HepG2 (cell line): Measurements from ENCODE around the gene ARMH3. TPM values are rescaled to one million over a fixed set of nuclear protein-coding genes. Genes with fewer than 3 reads are reported as not detected.
A peak's percentile ranks its signal among the peaks of the same experiment; 100 is the strongest.

ENCODE experiments used
- ATF6 ChIP-seq: sonication (generic); formaldehyde crosslinking; conservative IDR thresholded peaks from 2 replicates; pipeline ENCODE4 v1.4.0; 2020; ENCODE audit warnings: missing genetic modification reagents
- ELF1 ChIP-seq: sonication (generic); formaldehyde crosslinking; IDR thresholded peaks from 2 replicates; pipeline ENCODE4 v1.4.0; 2020; ENCODE audit warnings: missing genetic modification reagents
- ELF3 ChIP-seq: IDR thresholded peaks from 2 replicates; pipeline ENCODE4 v1.6.1; 2016; ENCODE audit warnings: missing genetic modification reagents, missing compliant biosample characterization
- FOXK2 ChIP-seq: fragments of 450-650 bp; IDR thresholded peaks from 2 replicates; pipeline ENCODE4 v1.6.1; 2016
- HIVEP1 ChIP-seq: sonication (generic); formaldehyde crosslinking; IDR thresholded peaks from 2 replicates; pipeline ENCODE4 v1.4.0; 2020; ENCODE audit warnings: mild to moderate bottlenecking, missing genetic modification reagents
- IRX3 ChIP-seq: sonication (generic); formaldehyde crosslinking; IDR thresholded peaks from 2 replicates; pipeline ENCODE4 v1.8.1; 2023; ENCODE audit warnings: mild to moderate bottlenecking, low read depth, missing genetic modification reagents, borderline replicate concordance
- KLF9 ChIP-seq: IDR thresholded peaks from 2 replicates; pipeline ENCODE4 v1.6.1; 2016; ENCODE audit warnings: low read depth
- MXD3 ChIP-seq: IDR thresholded peaks from 2 replicates; pipeline ENCODE4 v1.6.1; 2016; ENCODE audit warnings: mild to moderate bottlenecking, missing biosample characterization, missing genetic modification reagents
- PREB ChIP-seq: sonication (generic); formaldehyde crosslinking; IDR thresholded peaks from 2 replicates; pipeline ENCODE4 v1.4.0; 2020; ENCODE audit warnings: missing genetic modification reagents
- RARA ChIP-seq: IDR thresholded peaks from 2 replicates; pipeline ENCODE4 v1.6.1; 2016; ENCODE audit warnings: missing genetic modification reagents, missing compliant biosample characterization
- RBAK ChIP-seq: sonication (generic); formaldehyde crosslinking; IDR thresholded peaks from 2 replicates; pipeline ENCODE4 v1.5.1; 2020; ENCODE audit warnings: mild to moderate bottlenecking, missing genetic modification reagents
- SCMH1 ChIP-seq: sonication (generic); formaldehyde crosslinking; IDR thresholded peaks from 2 replicates; pipeline ENCODE4 v1.9.0; 2021; ENCODE audit warnings: missing genetic modification reagents, mild to moderate bottlenecking, borderline replicate concordance
- SMARCE1 ChIP-seq: fragments of 450-650 bp; IDR thresholded peaks from 2 replicates; pipeline ENCODE4 v1.6.1; 2017; ENCODE audit warnings: borderline replicate concordance
- TARDBP ChIP-seq: sonication (generic); formaldehyde crosslinking; IDR thresholded peaks from 2 replicates; pipeline ENCODE4 v1.8.0; 2022; ENCODE audit warnings: mild to moderate bottlenecking, missing genetic modification reagents
- TFDP1 ChIP-seq: IDR thresholded peaks from 2 replicates; pipeline ENCODE4 v1.6.1; 2016; ENCODE audit warnings: missing compliant biosample characterization, missing genetic modification reagents, borderline replicate concordance
- ZBTB21 ChIP-seq: sonication (generic); formaldehyde crosslinking; IDR thresholded peaks from 2 replicates; pipeline ENCODE4 v1.4.0; 2020; ENCODE audit warnings: missing genetic modification reagents
- ZBTB46 ChIP-seq: sonication (generic); formaldehyde crosslinking; IDR thresholded peaks from 2 replicates; pipeline ENCODE4 v1.4.0; 2020; ENCODE audit warnings: mild to moderate bottlenecking, missing genetic modification reagents, borderline replicate concordance
- ZBTB7A ChIP-seq: sonication (generic); formaldehyde crosslinking; IDR thresholded peaks from 2 replicates; pipeline ENCODE4 v1.8.0; 2022; ENCODE audit warnings: mild to moderate bottlenecking, missing genetic modification reagents
- ZNF451 ChIP-seq: sonication (generic); formaldehyde crosslinking; IDR thresholded peaks from 2 replicates; pipeline ENCODE4 v1.5.0; 2020; ENCODE audit warnings: mild to moderate bottlenecking, missing genetic modification reagents
- ZNF530 ChIP-seq: sonication (generic); formaldehyde crosslinking; IDR thresholded peaks from 2 replicates; pipeline ENCODE4 v1.5.0; 2020; ENCODE audit warnings: low read depth, mild to moderate bottlenecking, missing genetic modification reagents
- ZNF605 ChIP-seq: sonication (generic); formaldehyde crosslinking; IDR thresholded peaks from 2 replicates; pipeline ENCODE4 v1.8.0; 2022; ENCODE audit warnings: mild to moderate bottlenecking, missing genetic modification reagents
- ZNF691 ChIP-seq: sonication (generic); formaldehyde crosslinking; IDR thresholded peaks from 2 replicates; pipeline ENCODE4 v1.4.0; 2020; ENCODE audit warnings: missing genetic modification reagents, low read depth, mild to moderate bottlenecking, borderline replicate concordance
- ZSCAN25 ChIP-seq: sonication (generic); formaldehyde crosslinking; IDR thresholded peaks from 2 replicates; pipeline ENCODE4 v1.8.0; 2022; ENCODE audit warnings: mild to moderate bottlenecking, missing genetic modification reagents
- polyA plus RNA-seq, 8 experiments: library from polyadenylated mRNA; depleted of rRNA in 3 of 8; stranded (reverse) in 7 of 8; unstranded in 1 of 8; fragments of >200 nt; fragmentation: Illumina TruSeq in 4 of 8; extraction: Trizol in 4 of 8; gene quantifications; 2 replicates each; pipeline versions ENCODE4 v1.2.1 to v1.2.3, GENCODE V29; 2011 to 2016; ENCODE audit warnings: low read depth in 4 of 8, missing spikeins in 1 of 8, mixed read lengths in 1 of 8; ENCODE audit not compliant: insufficient read depth in 1 of 8
- total RNA-seq, 5 experiments: library from RNA; depleted of rRNA; stranded (reverse); fragments of >200 nt; fragmentation: Illumina TruSeq; extraction: Trizol; gene quantifications; 2 replicates each; pipeline ENCODE4 v1.2.3, GENCODE V29; 2016; ENCODE audit warnings: low read depth in 1 of 5

Gene ARMH3
- total and polyA plus RNA-seq, 2 of the 13 experiments (the other 11 are each of a cell fraction or from before 2014, with no cell fraction given), result 8.4 to 16.9 TPM

GRCh38 chr10:102055647-102056419, at the start of gene ARMH3 (continued):
- TF ChIP-seq ZNF605, result peak; percentile 77; the same call in 1 of the 2 replicates
- TF ChIP-seq ZNF530, result no peak
- TF ChIP-seq ATF6, result no peak
- peak; percentile 71; the same call in 1 of the 2 replicates for TF ChIP-seq ZBTB7A (CRISPR knock-in tag)
- peak; percentile 94 for TF ChIP-seq ELF1
- TF ChIP-seq FOXK2, result no peak
- peak; percentile 62; the same call in 1 of the 2 replicates for TF ChIP-seq RARA (CRISPR knock-in tag)
- TF ChIP-seq HIVEP1, result no peak
- TF ChIP-seq IRX3 (CRISPR knock-in tag), result no peak; the same call in 1 of the 2 replicates
- no peak; the same call in 1 of the 2 replicates for TF ChIP-seq ZBTB21
- peak; percentile 87 for TF ChIP-seq ZNF451 (CRISPR knock-in tag)
- TF ChIP-seq PREB (CRISPR knock-in tag), result no peak
- peak; percentile 9; the same call in 1 of the 2 replicates for TF ChIP-seq ZSCAN25
- no peak; the same call in 1 of the 2 replicates for TF ChIP-seq KLF9 (CRISPR knock-in tag)
- TF ChIP-seq ZBTB46 (CRISPR knock-in tag), result 0 out of 2 replicates have a peak, but pooled peaks have one; percentile 37
- no peak for TF ChIP-seq TARDBP (CRISPR knock-in tag)
- TF ChIP-seq ELF3 (CRISPR knock-in tag), result peak; percentile 89
- TF ChIP-seq TFDP1 (CRISPR knock-in tag), result peak; percentile 59; the same call in 1 of the 2 replicates
- TF ChIP-seq ZNF691 (CRISPR knock-in tag), result 0 out of 2 replicates have a peak, but pooled peaks have one; percentile 88
- no peak for TF ChIP-seq RBAK (CRISPR knock-in tag)
- TF ChIP-seq SCMH1 (CRISPR knock-in tag), result no peak
- peak; percentile 86 for TF ChIP-seq MXD3 (CRISPR knock-in tag)
- no peak for TF ChIP-seq SMARCE1
